GM19238 (cell line): Measurements from ENCODE around the gene ABCC10.

Experiments
- DNase-seq: peaks from one replicate; pipeline ENCODE4 v3.0.0; 2011; ENCODE audit warnings: low spot score; ENCODE audit not compliant: insufficient read length

Gene ABCC10

GRCh38 chr6:43468748-43469681 is 41.7 kb downstream of the ABCC10 start:
- DNase-seq, result no peak

- no peak for DNase-seq
These were observed 42.6 kb downstream of the ABCC10 start for GRCh38 chr6:43469947-43470346.

- DNase-seq, result no peak
These were observed 44.1 kb downstream of the ABCC10 start for GRCh38 chr6:43471399-43471798.

- no peak for DNase-seq
These were observed 45.2 kb downstream of the ABCC10 start for GRCh38 chr6:43472515-43472914.

- DNase-seq, result no peak
These were observed 48.2 kb downstream of the ABCC10 start for GRCh38 chr6:43475516-43475915.

- no peak for DNase-seq
These were observed 49.4 kb downstream of the ABCC10 start for GRCh38 chr6:43476746-43477145.

- DNase-seq, result peak; percentile 91
These were observed 50.1 kb downstream of the ABCC10 start, which contains the start of gene TJAP1 for GRCh38 chr6:43477235-43478007. TSS of gene TJAP1 (plus strand) at chr6:43477570. CDS start at chr6:43499002, 21,432 bp downstream.

- no peak for DNase-seq
These were observed 50.6 kb downstream of the ABCC10 start for GRCh38 chr6:43478008-43478372.

- no peak for DNase-seq
These were observed 53.7 kb downstream of the ABCC10 start for GRCh38 chr6:43481075-43481474.

- no peak for DNase-seq
These were observed 54.4 kb downstream of the ABCC10 start for GRCh38 chr6:43481591-43482236.

- DNase-seq, result no peak
These were observed 61.4 kb downstream of the ABCC10 start for GRCh38 chr6:43488667-43489276.

GRCh38 chr6:43489277-43490072 is 62.1 kb downstream of the ABCC10 start:
- no peak for DNase-seq

- DNase-seq, result no peak
These were observed 63.2 kb downstream of the ABCC10 start for GRCh38 chr6:43490523-43490939.

GRCh38 chr6:43491750-43492661 is 64.7 kb downstream of the ABCC10 start:
- DNase-seq, result no peak

- no peak for DNase-seq
These were observed 65.3 kb downstream of the ABCC10 start for GRCh38 chr6:43492673-43493072.

- no peak for DNase-seq
These were observed 65.9 kb downstream of the ABCC10 start for GRCh38 chr6:43493230-43493629.

GRCh38 chr6:43493833-43494232 is 66.5 kb downstream of the ABCC10 start:
- DNase-seq, result no peak

GRCh38 chr6:43494321-43494720 is 67.0 kb downstream of the ABCC10 start:
- no peak for DNase-seq

GRCh38 chr6:43494766-43495165 is 67.4 kb downstream of the ABCC10 start:
- no peak for DNase-seq
